Nephron progenitor cell (in vitro differentiated cells): ENCODE measurements around the gene ACER3.

Source experiments
- DNase-seq: peaks from one replicate; pipeline ENCODE4 v3.0.0; 2021
- H3K27ac Mint-ChIP-seq: 2 replicates; pipeline ENCODE4 v1.8.0; 2021; ENCODE audit warnings: mild to moderate bottlenecking, moderate library complexity, mixed read lengths
- H3K27me3 Mint-ChIP-seq: 2 replicates; pipeline ENCODE4 v1.8.0; 2021; ENCODE audit warnings: mild to moderate bottlenecking, low read depth, mixed read lengths; ENCODE audit not compliant: poor library complexity
- H3K36me3 Mint-ChIP-seq: 2 replicates; pipeline ENCODE4 v1.8.0; 2021; ENCODE audit warnings: low read depth, mixed read lengths
- H3K4me1 Mint-ChIP-seq: 2 replicates; pipeline ENCODE4 v1.8.0; 2021; ENCODE audit warnings: mixed read lengths
- H3K4me3 Mint-ChIP-seq: 2 replicates; pipeline ENCODE4 v1.8.0; 2021; ENCODE audit warnings: mild to moderate bottlenecking, moderate library complexity, mixed read lengths
- H3K9me3 Mint-ChIP-seq: 2 replicates; pipeline ENCODE4 v1.8.0; 2021; ENCODE audit warnings: mild to moderate bottlenecking, moderate library complexity, mixed read lengths
- TF ChIP-seq, protein P1 (sequence below): fragments of 200-600 bp; sonication (generic); IDR thresholded peaks from 2 replicates; pipeline ENCODE4 v1.5.0; 2021; ENCODE audit warnings: antibody characterized with exemption

Gene ACER3

DNA sequence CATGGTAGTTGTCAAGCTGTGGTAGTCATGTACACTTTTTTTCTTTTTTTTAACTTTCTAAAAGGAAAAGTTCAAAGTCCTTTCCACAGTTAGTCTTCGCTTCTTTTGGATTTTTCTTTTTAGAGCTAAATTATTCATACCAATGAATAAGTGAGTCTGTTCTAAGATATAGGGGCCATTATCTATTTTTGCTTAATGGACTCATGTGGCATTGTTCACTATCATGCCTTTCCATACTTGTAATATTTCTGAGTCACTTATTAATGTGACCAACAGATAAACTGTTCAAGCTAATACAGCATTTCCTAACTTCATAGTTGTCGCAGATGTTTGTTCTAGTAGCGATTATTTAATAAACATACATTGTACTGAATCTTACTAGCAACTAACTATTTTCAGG lies 165.5 kb downstream of the ACER3 start:
- H3K4me1 Mint-ChIP-seq, result no peaks in the 10 kb centered on the region
- H3K4me3 Mint-ChIP-seq, result no peak overlapping the region
- peaks cover 6% of the 10 kb centered on the region for H3K27me3 Mint-ChIP-seq
- TF ChIP-seq, protein P1, sequence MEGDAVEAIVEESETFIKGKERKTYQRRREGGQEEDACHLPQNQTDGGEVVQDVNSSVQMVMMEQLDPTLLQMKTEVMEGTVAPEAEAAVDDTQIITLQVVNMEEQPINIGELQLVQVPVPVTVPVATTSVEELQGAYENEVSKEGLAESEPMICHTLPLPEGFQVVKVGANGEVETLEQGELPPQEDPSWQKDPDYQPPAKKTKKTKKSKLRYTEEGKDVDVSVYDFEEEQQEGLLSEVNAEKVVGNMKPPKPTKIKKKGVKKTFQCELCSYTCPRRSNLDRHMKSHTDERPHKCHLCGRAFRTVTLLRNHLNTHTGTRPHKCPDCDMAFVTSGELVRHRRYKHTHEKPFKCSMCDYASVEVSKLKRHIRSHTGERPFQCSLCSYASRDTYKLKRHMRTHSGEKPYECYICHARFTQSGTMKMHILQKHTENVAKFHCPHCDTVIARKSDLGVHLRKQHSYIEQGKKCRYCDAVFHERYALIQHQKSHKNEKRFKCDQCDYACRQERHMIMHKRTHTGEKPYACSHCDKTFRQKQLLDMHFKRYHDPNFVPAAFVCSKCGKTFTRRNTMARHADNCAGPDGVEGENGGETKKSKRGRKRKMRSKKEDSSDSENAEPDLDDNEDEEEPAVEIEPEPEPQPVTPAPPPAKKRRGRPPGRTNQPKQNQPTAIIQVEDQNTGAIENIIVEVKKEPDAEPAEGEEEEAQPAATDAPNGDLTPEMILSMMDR, result no peak
- DNase-seq, result no peak
- H3K9me3 Mint-ChIP-seq, result no peaks in the 10 kb centered on the region
- H3K36me3 Mint-ChIP-seq, result no peaks in the 10 kb centered on the region
- H3K27ac Mint-ChIP-seq, result no peak overlapping the region

DNA sequence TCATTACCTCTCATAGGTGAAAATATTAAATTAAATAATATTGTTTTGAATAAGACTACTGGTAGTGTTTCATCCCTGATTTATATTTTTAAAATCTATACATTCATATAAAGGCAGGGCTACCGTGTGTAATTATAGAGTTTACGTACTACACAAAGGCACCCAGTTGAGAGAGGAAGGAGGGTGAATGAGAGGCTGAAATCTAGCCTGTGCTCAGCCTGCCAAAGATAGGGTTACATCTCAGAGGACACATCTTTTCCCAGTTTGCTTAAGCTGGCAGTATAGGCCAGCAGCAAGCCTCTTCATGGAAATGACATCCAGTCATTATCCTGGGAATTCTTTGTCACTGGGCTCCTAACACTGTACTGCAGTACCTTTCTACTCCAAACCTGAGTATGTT lies 166.0 kb downstream of the ACER3 start:
- no peak for DNase-seq
- Mint-ChIP-seq H3K4me3 (no peak overlapping the region), H3K27me3 (peaks cover 6% of the 10 kb centered on the region), H3K4me1 (no peaks in the 10 kb centered on the region), H3K9me3 (no peaks in the 10 kb centered on the region), H3K27ac (no peak overlapping the region), H3K36me3 (no peaks in the 10 kb centered on the region)
- TF ChIP-seq, protein P1, result no peak

DNA sequence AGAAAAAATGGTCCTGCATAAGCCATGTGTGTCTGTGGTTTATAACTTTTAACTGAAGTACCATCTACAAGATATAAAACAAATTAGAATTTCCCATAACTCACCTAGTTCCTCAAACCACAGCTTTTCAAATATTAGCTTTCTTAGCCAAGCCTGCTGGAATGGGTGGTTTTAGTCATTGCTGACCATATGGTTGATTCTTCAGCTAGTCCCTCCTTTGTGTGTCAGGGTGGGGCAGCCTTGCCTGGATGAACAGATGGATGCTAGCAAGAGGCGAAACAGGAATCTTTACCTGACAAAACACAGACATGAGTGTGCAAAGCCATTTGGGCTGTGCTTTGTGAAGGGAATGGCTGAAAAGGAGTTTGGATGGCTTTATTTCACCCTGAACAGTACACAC lies 166.6 kb downstream of the ACER3 start:
- TF ChIP-seq, protein P1, result no peak
- no peaks in the 10 kb centered on the region for H3K9me3 Mint-ChIP-seq
- DNase-seq, result no peak
- H3K4me3 Mint-ChIP-seq, result no peak overlapping the region
- H3K27ac Mint-ChIP-seq, result no peak overlapping the region
- no peaks in the 10 kb centered on the region for H3K36me3 Mint-ChIP-seq
- no peaks in the 10 kb centered on the region for H3K4me1 Mint-ChIP-seq
- H3K27me3 Mint-ChIP-seq, result peaks cover 6% of the 10 kb centered on the region

DNA sequence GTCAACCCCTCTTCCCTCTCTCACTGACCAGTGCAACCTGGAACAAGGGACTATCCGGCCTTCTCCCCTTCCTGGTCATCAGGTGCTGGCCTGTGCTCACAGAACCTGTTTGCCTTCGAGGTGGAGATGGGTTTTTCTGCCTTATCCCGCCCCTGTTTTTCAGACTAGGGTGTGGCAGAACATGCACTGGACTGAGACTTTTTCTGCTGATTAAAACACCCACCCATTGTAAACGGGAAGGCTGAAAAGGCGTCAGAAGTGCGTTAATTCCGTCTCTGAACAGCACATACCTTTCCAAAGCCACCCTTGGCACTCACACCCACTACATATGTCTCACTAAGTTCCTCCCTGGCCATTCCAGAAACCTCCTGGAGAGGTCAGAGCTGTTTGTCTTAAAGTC lies 169.1 kb downstream of the ACER3 start:
- peaks cover 6% of the 10 kb centered on the region for H3K4me1 Mint-ChIP-seq
- H3K36me3 Mint-ChIP-seq, result no peaks in the 10 kb centered on the region
- TF ChIP-seq, protein P1, result no peak
- no peak overlapping the region for H3K27ac Mint-ChIP-seq
- peaks cover 6% of the 10 kb centered on the region for H3K27me3 Mint-ChIP-seq
- H3K9me3 Mint-ChIP-seq, result no peaks in the 10 kb centered on the region
- H3K4me3 Mint-ChIP-seq, result no peak overlapping the region
- no peak for DNase-seq

DNA sequence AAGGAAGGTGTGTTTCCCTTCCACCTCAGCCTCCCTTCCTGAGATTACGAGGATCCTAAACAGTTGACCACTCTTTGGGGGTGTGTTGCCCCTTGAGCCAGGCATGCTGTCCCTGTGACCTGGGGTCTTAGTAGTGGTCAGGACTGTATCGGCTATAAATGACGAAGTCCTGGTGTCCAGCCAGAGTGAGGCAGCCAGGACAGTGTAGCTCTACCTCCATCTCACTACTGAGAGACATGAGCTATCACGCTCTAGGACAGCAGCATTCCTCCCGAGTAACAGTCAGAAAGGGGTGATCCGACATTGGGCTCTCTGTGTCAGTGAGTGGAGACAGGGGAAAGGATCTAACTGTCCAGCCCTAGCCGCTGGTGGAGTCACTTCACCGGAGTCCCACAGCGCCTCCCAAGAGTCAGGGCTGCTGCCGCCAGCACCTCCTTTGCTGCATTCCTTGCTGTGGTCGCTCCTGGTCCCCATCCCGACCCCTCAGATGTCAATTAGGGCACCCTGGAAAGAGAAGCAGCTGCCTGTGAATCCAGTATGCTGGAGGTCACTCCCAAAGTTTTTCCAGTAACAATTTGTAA lies 170.2 kb downstream of the ACER3 start:
- TF ChIP-seq, protein P1, result no peak
- Mint-ChIP-seq H3K27ac (no peak overlapping the region), H3K36me3 (no peaks in the 10 kb centered on the region), H3K4me3 (no peak overlapping the region), H3K27me3 (peaks cover 10% of the 10 kb centered on the region), H3K4me1 (peaks cover 6% of the 10 kb centered on the region), H3K9me3 (no peaks in the 10 kb centered on the region)
- no peak for DNase-seq

DNA sequence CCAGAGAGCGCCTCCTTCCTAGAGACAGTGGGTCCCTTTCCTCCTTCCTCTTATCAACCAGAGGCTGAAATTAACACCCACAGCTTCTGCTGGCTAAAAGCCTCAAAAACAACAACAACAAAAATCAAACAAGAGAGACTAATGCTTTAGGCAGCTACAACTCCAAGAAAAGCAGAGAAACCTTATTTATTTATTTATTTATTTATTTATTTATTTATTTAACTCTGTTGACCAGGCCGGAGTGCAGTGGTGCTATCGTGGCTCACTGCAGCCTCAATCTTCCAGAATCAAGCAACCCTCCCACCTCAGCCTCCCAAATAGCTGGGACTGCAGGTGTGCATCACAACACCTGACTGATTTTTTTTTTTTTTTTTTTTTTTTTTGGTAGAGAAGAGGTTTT lies 170.9 kb downstream of the ACER3 start:
- peaks cover 10% of the 10 kb centered on the region for H3K27me3 Mint-ChIP-seq
- no peaks in the 10 kb centered on the region for H3K9me3 Mint-ChIP-seq
- H3K36me3 Mint-ChIP-seq, result no peaks in the 10 kb centered on the region
- H3K4me3 Mint-ChIP-seq, result no peak overlapping the region
- DNase-seq, result no peak
- TF ChIP-seq, protein P1, result no peak
- H3K4me1 Mint-ChIP-seq, result peaks cover 6% of the 10 kb centered on the region
- H3K27ac Mint-ChIP-seq, result no peak overlapping the region
